Measurements from ENCODE around the gene ZAP70.

Gene ZAP70

GRCh38 chr2:97761192-97761591 is 47.8 kb downstream of the ZAP70 start:
- Histone ChIP-seq H3K4me2 (peak overlapping the region; percentile 35 to 86 (median 70)), H3K36me3 (peaks cover 75 to 96% (median 89%) of the 10 kb centered on the region in 11 experiments), H4K20me1 (no peaks in the 10 kb centered on the region), H3K27ac (peak overlapping the region in 9 of 11 experiments; percentile 42 to 68 (median 62); a peak in 18 of 22 replicates), H3K9me3 (replicated peaks in 1 of 11) (no peaks in the 10 kb centered on the region), H3K4me3 (0 out of 20 replicates have a peak overlapping the region, but pooled peaks of 2 of the 10 experiments have one; percentile 4 to 7), H3K9ac (peak overlapping the region in 8 of 11 experiments; percentile 13 to 54 (median 35); a peak in 12 of 22 replicates), H3K4me1 (peaks cover 32 to 74% (median 60%) of the 10 kb centered on the region in 10 experiments), H3K27me3 (no peaks in the 10 kb centered on the region)
- no peak for TF ChIP-seq Cebpa-rat (IDR thresholded peaks at IDR 0.05)

GRCh38 chr2:97763176-97763845 is 49.9 kb downstream of the ZAP70 start:
- TF ChIP-seq Cebpa-rat (IDR thresholded peaks at IDR 0.05), result no peak
- Histone ChIP-seq H3K27me3 (no peaks in the 10 kb centered on the region), H3K27ac (peak overlapping the region in 2 of 11 experiments; percentile 22 to 32; a peak in 4 of 22 replicates), H3K4me3 (no peak overlapping the region), H3K4me2 (peak overlapping the region in 8 of 11 experiments; percentile 24 to 69 (median 44); a peak in 13 of 22 replicates), H3K4me1 (peaks cover 33 to 92% (median 79%) of the 10 kb centered on the region in 10 experiments), H3K36me3 (peaks cover 62 to 93% (median 75%) of the 10 kb centered on the region in 11 experiments), H3K9me3 (replicated peaks in 1 of 11) (no peaks in the 10 kb centered on the region), H4K20me1 (no peaks in the 10 kb centered on the region), H3K9ac (no peak overlapping the region)

- Histone ChIP-seq H3K4me3 (no peak overlapping the region), H3K27ac (peak overlapping the region in 3 of 11 experiments; percentile 5 to 50 (median 17); a peak in 3 of 22 replicates), H3K4me1 (peaks cover 33 to 96% (median 85%) of the 10 kb centered on the region in 10 experiments), H4K20me1 (no peaks in the 10 kb centered on the region), H3K9me3 (replicated peaks in 1 of 11) (no peaks in the 10 kb centered on the region), H3K36me3 (peaks cover 49 to 93% (median 62%) of the 10 kb centered on the region in 11 experiments), H3K4me2 (peak overlapping the region in 10 of 11 experiments; percentile 20 to 76 (median 68); a peak in 11 of 22 replicates), H3K27me3 (no peaks in the 10 kb centered on the region), H3K9ac (no peak overlapping the region)
- TF ChIP-seq Cebpa-rat (IDR thresholded peaks at IDR 0.05), result no peak
These were observed 51.3 kb downstream of the ZAP70 start for GRCh38 chr2:97764559-97765263.

DNA sequence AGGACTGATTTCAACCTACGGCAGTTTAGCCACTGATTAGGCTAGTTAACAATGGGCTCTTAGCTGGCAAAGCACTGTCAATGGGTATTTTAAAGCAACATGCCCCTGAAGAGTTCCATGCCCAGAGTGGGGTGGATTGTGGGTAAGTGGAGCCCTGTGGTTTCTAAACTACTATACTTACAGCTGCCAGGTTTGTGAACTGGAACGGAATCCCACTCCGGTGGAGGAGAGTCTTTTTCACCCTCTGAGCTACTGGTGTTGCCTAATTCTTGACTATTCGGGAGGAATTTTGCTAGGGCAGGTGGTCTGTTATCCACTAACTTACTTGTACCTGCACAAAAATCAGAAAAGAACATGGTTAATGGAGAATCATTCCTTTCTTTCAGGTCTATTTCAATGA is 52.6 kb downstream of the ZAP70 start:
- H3K9ac ChIP-seq, result no peak overlapping the region
- 0 out of 22 replicates have a peak, but pooled peaks of 1 of the 11 experiments have one; percentile 9 for TF ChIP-seq Cebpa-rat (IDR thresholded peaks at IDR 0.05)
- H3K9me3 ChIP-seq (replicated peaks in 1 of 11), result no peaks in the 10 kb centered on the region
- H3K4me3 ChIP-seq, result no peak overlapping the region
- no peaks in the 10 kb centered on the region for H4K20me1 ChIP-seq
- H3K4me2 ChIP-seq, result peak overlapping the region in 8 of 11 experiments; percentile 52 to 77 (median 70); a peak in 16 of 22 replicates
- H3K4me1 ChIP-seq, result peaks cover 27 to 84% (median 72%) of the 10 kb centered on the region in 10 experiments
- H3K27me3 ChIP-seq, result no peaks in the 10 kb centered on the region
- peak overlapping the region in 3 of 11 experiments; percentile 7 to 50 (median 32); a peak in 4 of 22 replicates for H3K27ac ChIP-seq
- peaks cover 44 to 93% (median 53%) of the 10 kb centered on the region in 11 experiments for H3K36me3 ChIP-seq

DNA sequence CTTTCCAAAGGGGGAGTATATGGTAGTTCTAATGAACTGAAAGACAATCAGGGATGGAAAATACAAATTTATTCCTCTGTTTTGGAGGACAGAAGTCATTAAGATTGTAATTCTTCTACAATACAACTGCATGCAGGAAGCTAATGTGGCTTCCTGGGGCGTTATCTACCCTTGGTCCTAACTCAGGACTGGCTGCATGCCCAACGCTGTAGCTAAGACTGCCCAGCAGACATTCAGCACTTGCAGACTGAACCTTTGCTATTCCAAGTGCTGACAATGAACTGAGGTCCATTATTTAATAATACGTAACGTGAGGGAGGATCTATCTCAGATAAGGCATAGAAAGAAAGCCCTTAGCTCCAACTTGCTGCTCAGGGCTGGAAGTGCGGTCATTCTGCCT is 53.2 kb downstream of the ZAP70 start:
- Histone ChIP-seq H3K27ac (0 out of 22 replicates have a peak overlapping the region, but pooled peaks of 1 of the 11 experiments have one; percentile 4), H3K36me3 (peaks cover 43 to 93% (median 54%) of the 10 kb centered on the region in 11 experiments), H3K4me2 (peak overlapping the region in 9 of 11 experiments; percentile 5 to 77 (median 69); a peak in 17 of 22 replicates), H3K4me3 (no peak overlapping the region), H3K27me3 (no peaks in the 10 kb centered on the region), H3K9me3 (replicated peaks in 1 of 11) (no peaks in the 10 kb centered on the region), H3K9ac (no peak overlapping the region), H4K20me1 (no peaks in the 10 kb centered on the region), H3K4me1 (peaks cover 21 to 78% (median 66%) of the 10 kb centered on the region in 10 experiments)
- no peak for TF ChIP-seq Cebpa-rat (IDR thresholded peaks at IDR 0.05)

- no peaks in the 10 kb centered on the region for H3K27me3 ChIP-seq
- H3K4me1 ChIP-seq, result peaks cover 4 to 63% (median 51%) of the 10 kb centered on the region in 10 experiments
- H3K27ac ChIP-seq, result no peak overlapping the region
- peak overlapping the region in 6 of 11 experiments; percentile 41 to 77 (median 52); a peak in 7 of 22 replicates for H3K4me2 ChIP-seq
- no peak overlapping the region for H3K4me3 ChIP-seq
- H3K9ac ChIP-seq, result no peak overlapping the region
- no peaks in the 10 kb centered on the region for H3K9me3 ChIP-seq (replicated peaks in 1 of 11)
- H3K36me3 ChIP-seq, result peaks cover 47 to 96% (median 61%) of the 10 kb centered on the region in 11 experiments
- TF ChIP-seq Cebpa-rat (IDR thresholded peaks at IDR 0.05), result no peak
- H4K20me1 ChIP-seq, result no peaks in the 10 kb centered on the region
These were observed 55.9 kb downstream of the ZAP70 start for GRCh38 chr2:97769308-97769707.

DNA sequence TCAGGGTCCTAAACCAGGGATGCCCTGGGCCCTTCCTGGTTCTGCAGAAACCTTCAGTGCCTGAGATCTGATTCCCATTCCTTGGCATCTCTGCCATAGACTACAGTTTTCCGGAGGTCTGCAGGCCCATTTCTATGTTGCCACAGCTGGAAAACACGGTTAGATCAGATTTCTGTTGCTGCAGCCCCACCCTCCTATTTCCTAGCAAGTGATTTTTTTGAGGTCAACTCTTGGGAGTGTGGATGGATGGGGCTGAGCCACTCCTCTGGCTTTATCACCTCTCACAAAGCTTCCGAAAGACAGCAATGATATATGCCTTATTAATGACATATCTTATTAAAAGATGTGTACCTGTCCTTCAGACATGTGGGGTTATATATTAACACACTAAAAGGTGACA is 56.3 kb downstream of the ZAP70 start:
- H3K9me3 ChIP-seq (replicated peaks in 1 of 11), result no peaks in the 10 kb centered on the region
- H3K27me3 ChIP-seq, result no peaks in the 10 kb centered on the region
- no peak overlapping the region for H3K9ac ChIP-seq
- no peak for TF ChIP-seq Cebpa-rat (IDR thresholded peaks at IDR 0.05)
- no peak overlapping the region for H3K27ac ChIP-seq
- H3K36me3 ChIP-seq, result peaks cover 44 to 96% (median 62%) of the 10 kb centered on the region in 11 experiments
- H4K20me1 ChIP-seq, result no peaks in the 10 kb centered on the region
- H3K4me3 ChIP-seq, result no peak overlapping the region
- H3K4me1 ChIP-seq, result peaks cover under 1 to 63% (median 48%) of the 10 kb centered on the region in 10 experiments; a peak in 18 of 20 replicates
- peak overlapping the region in 1 of 11 experiments; percentile 77; a peak in 2 of 22 replicates for H3K4me2 ChIP-seq

- no peak for TF ChIP-seq Cebpa-rat (IDR thresholded peaks at IDR 0.05)
- Histone ChIP-seq H3K9ac (no peak overlapping the region), H3K4me2 (no peak overlapping the region), H3K27ac (no peak overlapping the region), H3K4me3 (no peak overlapping the region), H3K4me1 (peaks cover 0 to 58% (median 40%) of the 10 kb centered on the region in 10 experiments; a peak in 18 of 20 replicates), H3K9me3 (replicated peaks in 1 of 11) (no peaks in the 10 kb centered on the region), H4K20me1 (0 out of 22 replicates have a peak, but pooled peaks cover 0 to 2% (median 0%) of the 10 kb centered on the region in 11 experiments), H3K27me3 (no peaks in the 10 kb centered on the region), H3K36me3 (peaks cover 44 to 96% (median 62%) of the 10 kb centered on the region in 11 experiments)
These were observed 57.1 kb downstream of the ZAP70 start for GRCh38 chr2:97770445-97770844.

Data from BLaER1 treated with 17β-estradiol and CSF1 and Interleukin-3, amounts not matched to agents 10 nM and 100 nM (cell line).